Mesothelial cell of epicardium (in vitro differentiated cells): ENCODE measurements around the gene ADSL. TPM values are rescaled to one million over a fixed set of nuclear protein-coding genes. Genes with fewer than 3 reads are reported as not detected.

Experiments
- DNase-seq, 2 experiments: peaks; one replicate each; pipeline ENCODE4 v3.0.0; 2021; ENCODE audit warnings: low spot score in 2 of 2; ENCODE audit not compliant: unreplicated experiment in 2 of 2
- H3K27ac Mint-ChIP-seq: 2 replicates; pipeline ENCODE4 v1.8.0; 2021; ENCODE audit warnings: mixed read lengths
- H3K27me3 Mint-ChIP-seq: 2 replicates; pipeline ENCODE4 v1.8.0; 2021; ENCODE audit warnings: low read depth, mixed read lengths
- H3K36me3 Mint-ChIP-seq: 2 replicates; pipeline ENCODE4 v1.8.0; 2021; ENCODE audit warnings: mixed read lengths
- H3K4me1 Mint-ChIP-seq: 2 replicates; pipeline ENCODE4 v1.8.0; 2021; ENCODE audit warnings: mixed read lengths
- H3K4me3 Mint-ChIP-seq: 2 replicates; pipeline ENCODE4 v1.8.0; 2021; ENCODE audit warnings: mild to moderate bottlenecking, moderate library complexity, mixed read lengths
- H3K9me3 Mint-ChIP-seq: 2 replicates; pipeline ENCODE4 v1.8.0; 2021; ENCODE audit warnings: mixed read lengths
- total RNA-seq: library from RNA; stranded (reverse); gene quantifications from 3 replicates; pipeline ENCODE4 v1.2.1, GENCODE V29; 2021
- TF ChIP-seq, protein P1 (sequence below): fragments of 200-600 bp; sonication (generic); IDR thresholded peaks from one replicate; pipeline ENCODE4 v1.5.0; 2021; ENCODE audit warnings: antibody characterized with exemption; ENCODE audit not compliant: unreplicated experiment

The ADSL gene
- total RNA-seq, 1 donor from 2014 or later, result 73.4 TPM

- TF ChIP-seq, protein P1, sequence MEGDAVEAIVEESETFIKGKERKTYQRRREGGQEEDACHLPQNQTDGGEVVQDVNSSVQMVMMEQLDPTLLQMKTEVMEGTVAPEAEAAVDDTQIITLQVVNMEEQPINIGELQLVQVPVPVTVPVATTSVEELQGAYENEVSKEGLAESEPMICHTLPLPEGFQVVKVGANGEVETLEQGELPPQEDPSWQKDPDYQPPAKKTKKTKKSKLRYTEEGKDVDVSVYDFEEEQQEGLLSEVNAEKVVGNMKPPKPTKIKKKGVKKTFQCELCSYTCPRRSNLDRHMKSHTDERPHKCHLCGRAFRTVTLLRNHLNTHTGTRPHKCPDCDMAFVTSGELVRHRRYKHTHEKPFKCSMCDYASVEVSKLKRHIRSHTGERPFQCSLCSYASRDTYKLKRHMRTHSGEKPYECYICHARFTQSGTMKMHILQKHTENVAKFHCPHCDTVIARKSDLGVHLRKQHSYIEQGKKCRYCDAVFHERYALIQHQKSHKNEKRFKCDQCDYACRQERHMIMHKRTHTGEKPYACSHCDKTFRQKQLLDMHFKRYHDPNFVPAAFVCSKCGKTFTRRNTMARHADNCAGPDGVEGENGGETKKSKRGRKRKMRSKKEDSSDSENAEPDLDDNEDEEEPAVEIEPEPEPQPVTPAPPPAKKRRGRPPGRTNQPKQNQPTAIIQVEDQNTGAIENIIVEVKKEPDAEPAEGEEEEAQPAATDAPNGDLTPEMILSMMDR, result no peak
- no peak for DNase-seq
- Mint-ChIP-seq H3K36me3 (peaks cover 66% of the 10 kb centered on the region), H3K4me1 (peaks cover 6% of the 10 kb centered on the region), H3K9me3 (no peaks in the 10 kb centered on the region), H3K27me3 (no peaks in the 10 kb centered on the region), H3K4me3 (no peak overlapping the region), H3K27ac (no peak overlapping the region)
Observed at GRCh38 chr22:40313007-40313406, 33.3 kb upstream of the ADSL start.

- DNase-seq, result no peak
- H3K36me3 Mint-ChIP-seq, result peaks cover 60% of the 10 kb centered on the region
- TF ChIP-seq, protein P1, result no peak
- no peak overlapping the region for H3K27ac Mint-ChIP-seq
- H3K4me1 Mint-ChIP-seq, result peaks cover 6% of the 10 kb centered on the region
- no peaks in the 10 kb centered on the region for H3K27me3 Mint-ChIP-seq
- H3K4me3 Mint-ChIP-seq, result no peak overlapping the region
- no peaks in the 10 kb centered on the region for H3K9me3 Mint-ChIP-seq
Observed at GRCh38 chr22:40314041-40314440, 32.3 kb upstream of the ADSL start.

GRCh38 chr22:40320687-40321086 is 25.6 kb upstream of the ADSL start:
- Mint-ChIP-seq H3K9me3 (no peaks in the 10 kb centered on the region), H3K27ac (no peak overlapping the region), H3K36me3 (peaks cover 53% of the 10 kb centered on the region), H3K4me1 (no peaks in the 10 kb centered on the region), H3K4me3 (no peak overlapping the region), H3K27me3 (no peaks in the 10 kb centered on the region)
- no peak for DNase-seq
- TF ChIP-seq, protein P1, result no peak

DNA sequence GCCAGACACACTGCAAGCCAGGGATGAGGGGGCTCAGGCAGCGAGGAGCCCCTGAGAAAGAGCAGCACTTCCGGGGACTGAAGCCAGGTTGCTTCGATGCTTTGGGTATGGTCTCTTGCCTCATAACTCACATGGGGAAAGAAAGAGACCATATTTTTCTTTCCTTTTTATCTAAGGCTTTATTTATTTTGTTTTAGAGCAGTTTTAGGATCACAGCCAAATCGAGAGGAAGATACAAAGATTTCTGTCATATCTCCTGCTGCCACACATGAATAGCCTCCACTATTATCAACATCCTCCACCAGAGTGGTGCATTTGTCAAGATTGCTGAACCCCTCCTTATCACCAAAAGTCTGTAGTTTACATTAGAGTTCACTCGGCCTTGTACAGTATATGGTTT is 24.3 kb upstream of the ADSL start:
- Mint-ChIP-seq H3K4me1 (no peaks in the 10 kb centered on the region), H3K36me3 (peaks cover 47% of the 10 kb centered on the region), H3K9me3 (no peaks in the 10 kb centered on the region), H3K27me3 (no peaks in the 10 kb centered on the region), H3K27ac (peak overlapping the region; percentile 53), H3K4me3 (no peak overlapping the region)
- TF ChIP-seq, protein P1, result no peak
- DNase-seq, result no peak

- no peak overlapping the region for H3K4me3 Mint-ChIP-seq
- no peaks in the 10 kb centered on the region for H3K4me1 Mint-ChIP-seq
- no peaks in the 10 kb centered on the region for H3K9me3 Mint-ChIP-seq
- peaks cover 39% of the 10 kb centered on the region for H3K36me3 Mint-ChIP-seq
- no peak for DNase-seq
- H3K27me3 Mint-ChIP-seq, result no peaks in the 10 kb centered on the region
- no peak overlapping the region for H3K27ac Mint-ChIP-seq
- TF ChIP-seq, protein P1, result no peak
Observed at GRCh38 chr22:40322818-40323447, 23.4 kb upstream of the ADSL start.
